HepG2 (cell line): ENCODE measurements around the gene GALNT11. TPM values are rescaled to one million over a fixed set of nuclear protein-coding genes. Genes with fewer than 3 reads are reported as not detected.

Source experiments
- CBFB ChIP-seq: sonication (generic); formaldehyde crosslinking; IDR thresholded peaks from 2 replicates; pipeline ENCODE4 v1.4.0; 2020; ENCODE audit warnings: missing genetic modification reagents
- CCAR2 ChIP-seq: fragments of 200-400 bp; formaldehyde crosslinking; optimal IDR thresholded peaks from 2 replicates; pipeline ENCODE3; 2018; ENCODE audit warnings: low read depth, mild to moderate bottlenecking, low read length, moderate library complexity
- CREB3 ChIP-seq: sonication (generic); formaldehyde crosslinking; IDR thresholded peaks from 2 replicates; pipeline ENCODE4 v1.5.0; 2020; ENCODE audit warnings: missing genetic modification reagents
- DNMT3B ChIP-seq: conservative IDR thresholded peaks from 2 replicates; pipeline ENCODE4 v1.6.1; 2016; ENCODE audit warnings: missing biosample characterization, control low read depth
- ETV5 ChIP-seq: IDR thresholded peaks from 2 replicates; pipeline ENCODE4 v1.6.1; 2018; ENCODE audit warnings: missing biosample characterization, missing genetic modification reagents, inconsistent platforms, borderline replicate concordance
- ISL2 ChIP-seq: sonication (generic); formaldehyde crosslinking; IDR thresholded peaks from 2 replicates; pipeline ENCODE4 v1.5.0; 2020; ENCODE audit warnings: missing genetic modification reagents
- KLF15 ChIP-seq: sonication (generic); formaldehyde crosslinking; IDR thresholded peaks from 2 replicates; pipeline ENCODE4 v1.8.1; 2023; ENCODE audit warnings: borderline replicate concordance, mild to moderate bottlenecking, inconsistent platforms, missing genetic modification reagents, mixed read lengths
- MAZ ChIP-seq, 2 experiments: sonication (generic) in 1 of 2; formaldehyde crosslinking in 1 of 2; IDR thresholded peaks; 2 replicates each; pipeline versions ENCODE4 v1.5.0 to v1.6.1; 2012 to 2020; ENCODE audit warnings: low read depth in 2 of 2, mild to moderate bottlenecking in 2 of 2, borderline replicate concordance in 1 of 2, improper control_type of control experiment in 1 of 2, low read length in 1 of 2, missing genetic modification reagents in 1 of 2, moderate library complexity in 1 of 2
- MEIS2 ChIP-seq: sonication (generic); formaldehyde crosslinking; IDR thresholded peaks from 2 replicates; pipeline ENCODE4 v1.9.0; 2021; ENCODE audit warnings: mild to moderate bottlenecking, missing genetic modification reagents
- RFX3 ChIP-seq: IDR thresholded peaks from 2 replicates; pipeline ENCODE4 v1.6.1; 2016; ENCODE audit warnings: missing biosample characterization, missing genetic modification reagents
- SKI ChIP-seq: fragments of 450-650 bp; IDR thresholded peaks from one replicate; pipeline ENCODE4 v1.6.1; 2018; ENCODE audit warnings: mild to moderate bottlenecking; ENCODE audit not compliant: partially characterized antibody
- SMAD1 ChIP-seq: sonication (generic); formaldehyde crosslinking; IDR thresholded peaks from 2 replicates; pipeline ENCODE4 v1.4.0; 2020; ENCODE audit warnings: missing genetic modification reagents, low read depth, mild to moderate bottlenecking, borderline replicate concordance
- SMAD3 ChIP-seq: sonication (generic); formaldehyde crosslinking; IDR thresholded peaks from 2 replicates; pipeline ENCODE4 v1.4.0; 2020; ENCODE audit warnings: missing genetic modification reagents
- SNAI1 ChIP-seq: sonication (generic); formaldehyde crosslinking; IDR thresholded peaks from 2 replicates; pipeline ENCODE4 v1.5.0; 2020; ENCODE audit warnings: mild to moderate bottlenecking, missing genetic modification reagents, borderline replicate concordance
- TMF1 ChIP-seq: sonication (generic); formaldehyde crosslinking; IDR thresholded peaks from 2 replicates; pipeline ENCODE4 v1.8.1; 2022; ENCODE audit warnings: low read depth, missing genetic modification reagents
- ZFP90 ChIP-seq: sonication (generic); formaldehyde crosslinking; IDR thresholded peaks from 2 replicates; pipeline ENCODE4 v1.8.0; 2022; ENCODE audit warnings: missing genetic modification reagents, mild to moderate bottlenecking, inconsistent platforms, borderline replicate concordance
- ZKSCAN1 ChIP-seq: fragments of 150-350 bp; IDR thresholded peaks from 2 replicates; pipeline ENCODE4 v1.6.1; 2014; ENCODE audit warnings: low read length
- ZNF326 ChIP-seq: sonication (generic); formaldehyde crosslinking; IDR thresholded peaks from 2 replicates; pipeline ENCODE4 v1.4.0; 2020; ENCODE audit warnings: missing genetic modification reagents, borderline replicate concordance
- ZNF788 ChIP-seq: sonication (generic); formaldehyde crosslinking; IDR thresholded peaks from 2 replicates; pipeline ENCODE4 v1.5.0; 2020; ENCODE audit warnings: mild to moderate bottlenecking, missing genetic modification reagents, borderline replicate concordance
- polyA plus RNA-seq, 8 experiments: library from polyadenylated mRNA; depleted of rRNA in 3 of 8; stranded (reverse) in 7 of 8; unstranded in 1 of 8; fragments of >200 nt; fragmentation: Illumina TruSeq in 4 of 8; extraction: Trizol in 4 of 8; gene quantifications; 2 replicates each; pipeline versions ENCODE4 v1.2.1 to v1.2.3, GENCODE V29; 2011 to 2016; ENCODE audit warnings: low read depth in 4 of 8, missing spikeins in 1 of 8, mixed read lengths in 1 of 8; ENCODE audit not compliant: insufficient read depth in 1 of 8
- total RNA-seq, 5 experiments: library from RNA; depleted of rRNA; stranded (reverse); fragments of >200 nt; fragmentation: Illumina TruSeq; extraction: Trizol; gene quantifications; 2 replicates each; pipeline ENCODE4 v1.2.3, GENCODE V29; 2016; ENCODE audit warnings: low read depth in 1 of 5
- TF ChIP-seq, protein P1 (sequence below), 2 experiments: sonication (generic) in 1 of 2; formaldehyde crosslinking in 1 of 2; IDR thresholded peaks; 2 replicates each; pipeline versions ENCODE4 v1.4.0 to v1.6.1; 2018 to 2020; ENCODE audit warnings: missing genetic modification reagents in 2 of 2, borderline replicate concordance in 1 of 2, low read depth in 1 of 2, mild to moderate bottlenecking in 1 of 2, missing biosample characterization in 1 of 2
- TF ChIP-seq, protein P2 (sequence below): sonication (generic); formaldehyde crosslinking; IDR thresholded peaks from 2 replicates; pipeline ENCODE4 v1.4.0; 2020; ENCODE audit warnings: missing genetic modification reagents, mild to moderate bottlenecking, borderline replicate concordance

The GALNT11 gene
- total and polyA plus RNA-seq, 2 of the 13 experiments (the other 11 are each of a cell fraction or from before 2014, with no cell fraction given) = 9.3 to 16.3 TPM

DNA sequence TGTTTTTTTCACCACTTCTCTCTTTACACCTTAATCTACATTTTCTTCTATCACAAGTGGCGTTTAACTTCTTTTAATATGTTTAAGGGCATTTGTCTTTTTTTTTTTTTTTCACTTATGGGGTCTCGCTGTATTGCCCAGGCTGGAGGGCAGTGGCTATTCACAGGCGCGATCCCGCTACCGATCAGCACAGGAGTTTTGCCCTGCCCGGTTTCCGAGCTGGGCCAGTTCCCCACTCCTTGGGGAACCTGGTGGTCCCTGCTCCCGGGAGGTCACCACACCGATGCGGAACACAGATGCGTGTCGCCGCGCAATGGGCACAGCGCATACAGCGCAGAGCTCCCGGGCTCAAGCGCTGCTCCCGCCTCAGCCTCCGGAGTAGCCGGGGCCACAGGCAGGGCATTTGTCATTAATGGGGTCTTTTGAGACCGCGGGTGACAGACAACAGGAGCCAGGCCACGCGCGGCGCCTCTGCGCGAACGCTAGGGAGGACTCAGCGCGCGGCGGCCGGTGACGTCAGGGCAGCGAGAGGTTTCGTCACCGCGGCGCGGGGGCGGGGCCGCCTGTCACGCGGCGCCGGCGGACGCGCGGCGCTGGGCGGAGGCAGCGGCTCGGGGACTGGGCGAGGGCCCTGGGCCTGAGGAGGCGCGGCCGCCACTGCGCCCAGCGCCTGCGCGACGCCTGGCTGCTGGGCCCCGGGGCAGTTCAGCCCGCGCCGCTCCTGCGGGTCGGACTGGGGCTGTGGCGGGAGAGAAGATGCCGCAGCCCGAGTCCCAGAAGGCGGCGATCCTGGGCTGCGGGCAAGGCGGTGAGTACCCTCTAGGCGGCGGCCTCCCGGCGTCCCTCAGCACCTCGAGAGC, at the start of gene GALNT11 (continued):
- 0 out of 2 replicates have a peak, but pooled peaks have one; percentile 31 for TF ChIP-seq MAZ (IDR thresholded peaks at IDR 0.05; ENCODE audit: borderline replicate concordance, low read depth, low read length)
- peak; percentile 63 for TF ChIP-seq MAZ (CRISPR knock-in tag; IDR thresholded peaks at IDR 0.05; ENCODE audit: low read depth)
- TF ChIP-seq, protein P1, sequence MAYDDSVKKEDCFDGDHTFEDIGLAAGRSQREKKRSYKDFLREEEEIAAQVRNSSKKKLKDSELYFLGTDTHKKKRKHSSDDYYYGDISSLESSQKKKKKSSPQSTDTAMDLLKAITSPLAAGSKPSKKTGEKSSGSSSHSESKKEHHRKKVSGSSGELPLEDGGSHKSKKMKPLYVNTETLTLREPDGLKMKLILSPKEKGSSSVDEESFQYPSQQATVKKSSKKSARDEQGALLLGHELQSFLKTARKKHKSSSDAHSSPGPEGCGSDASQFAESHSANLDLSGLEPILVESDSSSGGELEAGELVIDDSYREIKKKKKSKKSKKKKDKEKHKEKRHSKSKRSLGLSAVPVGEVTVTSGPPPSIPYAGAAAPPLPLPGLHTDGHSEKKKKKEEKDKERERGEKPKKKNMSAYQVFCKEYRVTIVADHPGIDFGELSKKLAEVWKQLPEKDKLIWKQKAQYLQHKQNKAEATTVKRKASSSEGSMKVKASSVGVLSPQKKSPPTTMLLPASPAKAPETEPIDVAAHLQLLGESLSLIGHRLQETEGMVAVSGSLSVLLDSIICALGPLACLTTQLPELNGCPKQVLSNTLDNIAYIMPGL (CRISPR knock-in tag; IDR thresholded peaks at IDR 0.05; ENCODE audit: borderline replicate concordance in 1 of 2, low read depth in 1 of 2) = peak in 1 of 2 experiments; percentile 43; a peak in 1 of 4 replicates
- no peak for TF ChIP-seq CCAR2
- TF ChIP-seq SMAD1 = no peak
- TF ChIP-seq SNAI1 (CRISPR knock-in tag) = no peak
- TF ChIP-seq ZFP90 (CRISPR knock-in tag) = peak; percentile 57; the same call in 1 of the 2 replicates
- TF ChIP-seq SMAD3 (CRISPR knock-in tag) = 0 out of 2 replicates have a peak, but pooled peaks have one; percentile 15
- TF ChIP-seq DNMT3B (CRISPR knock-in tag) = no peak
- TF ChIP-seq ZNF788 (CRISPR knock-in tag) = 0 out of 2 replicates have a peak, but pooled peaks have one; percentile 29
- peak; percentile 76 for TF ChIP-seq SKI
- TF ChIP-seq KLF15 (CRISPR knock-in tag) = 0 out of 2 replicates have a peak, but pooled peaks have one; percentile 14
- TF ChIP-seq ZNF326 (CRISPR knock-in tag) = no peak
- TF ChIP-seq ISL2 (CRISPR knock-in tag) = no peak
- TF ChIP-seq TMF1 (CRISPR knock-in tag) = no peak
- no peak for TF ChIP-seq RFX3
- no peak for TF ChIP-seq ZKSCAN1
- 0 out of 2 replicates have a peak, but pooled peaks have one; percentile 15 for TF ChIP-seq CBFB (CRISPR knock-in tag)
- 0 out of 2 replicates have a peak, but pooled peaks have one; percentile 52 for TF ChIP-seq CREB3 (CRISPR knock-in tag)
- TF ChIP-seq MEIS2 (CRISPR knock-in tag) = peak; percentile 48; the same call in 1 of the 2 replicates
- TF ChIP-seq, protein P2, sequence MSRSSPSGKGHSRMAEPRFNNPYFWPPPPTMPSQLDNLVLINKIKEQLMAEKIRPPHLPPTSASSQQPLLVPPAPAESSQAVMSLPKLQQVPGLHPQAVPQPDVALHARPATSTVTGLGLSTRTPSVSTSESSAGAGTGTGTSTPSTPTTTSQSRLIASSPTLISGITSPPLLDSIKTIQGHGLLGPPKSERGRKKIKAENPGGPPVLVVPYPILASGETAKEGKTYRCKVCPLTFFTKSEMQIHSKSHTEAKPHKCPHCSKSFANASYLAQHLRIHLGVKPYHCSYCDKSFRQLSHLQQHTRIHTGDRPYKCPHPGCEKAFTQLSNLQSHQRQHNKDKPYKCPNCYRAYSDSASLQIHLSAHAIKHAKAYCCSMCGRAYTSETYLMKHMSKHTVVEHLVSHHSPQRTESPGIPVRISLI (CRISPR knock-in tag) = 0 out of 2 replicates have a peak, but pooled peaks have one; percentile 15
- no peak for TF ChIP-seq ETV5
